Measurements from ENCODE around the gene ALKBH5.

DNA sequence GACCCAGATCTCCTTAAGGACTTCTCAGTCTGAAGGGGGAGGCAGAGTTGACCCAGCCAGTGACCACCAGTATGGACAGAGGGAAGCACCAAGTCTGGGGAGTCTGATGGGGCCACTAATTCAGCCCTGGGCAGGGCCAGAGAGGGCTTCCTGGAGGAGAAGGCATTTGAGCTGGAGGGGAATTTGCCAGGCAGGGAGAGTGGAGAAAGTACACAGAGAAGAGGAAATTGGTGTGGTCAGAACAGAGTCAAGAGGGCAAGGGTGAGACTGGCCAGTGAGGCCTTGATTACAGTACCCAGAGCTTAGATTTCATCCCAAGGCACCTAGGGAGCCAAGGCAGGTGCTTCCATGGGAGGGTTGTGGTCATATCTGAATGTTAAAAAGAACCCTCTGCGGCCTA lies 38.8 kb upstream of the ALKBH5 start:
- TF ChIP-seq, protein P1, sequence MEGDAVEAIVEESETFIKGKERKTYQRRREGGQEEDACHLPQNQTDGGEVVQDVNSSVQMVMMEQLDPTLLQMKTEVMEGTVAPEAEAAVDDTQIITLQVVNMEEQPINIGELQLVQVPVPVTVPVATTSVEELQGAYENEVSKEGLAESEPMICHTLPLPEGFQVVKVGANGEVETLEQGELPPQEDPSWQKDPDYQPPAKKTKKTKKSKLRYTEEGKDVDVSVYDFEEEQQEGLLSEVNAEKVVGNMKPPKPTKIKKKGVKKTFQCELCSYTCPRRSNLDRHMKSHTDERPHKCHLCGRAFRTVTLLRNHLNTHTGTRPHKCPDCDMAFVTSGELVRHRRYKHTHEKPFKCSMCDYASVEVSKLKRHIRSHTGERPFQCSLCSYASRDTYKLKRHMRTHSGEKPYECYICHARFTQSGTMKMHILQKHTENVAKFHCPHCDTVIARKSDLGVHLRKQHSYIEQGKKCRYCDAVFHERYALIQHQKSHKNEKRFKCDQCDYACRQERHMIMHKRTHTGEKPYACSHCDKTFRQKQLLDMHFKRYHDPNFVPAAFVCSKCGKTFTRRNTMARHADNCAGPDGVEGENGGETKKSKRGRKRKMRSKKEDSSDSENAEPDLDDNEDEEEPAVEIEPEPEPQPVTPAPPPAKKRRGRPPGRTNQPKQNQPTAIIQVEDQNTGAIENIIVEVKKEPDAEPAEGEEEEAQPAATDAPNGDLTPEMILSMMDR (IDR thresholded peaks at IDR 0.05), result no peak
- TF ChIP-seq POLR2A (IDR thresholded peaks at IDR 0.05), result no peak
